BLaER1 (cell line): ENCODE results near the gene ZEB1.
A peak's percentile ranks its signal among the peaks of the same experiment; 100 is the strongest.

Experiments used
- H3K27ac ChIP-seq: shearing (Covaris generic); formaldehyde crosslinking; 2 replicates; pipeline ENCODE4 v1.8.1; 2022
- H3K27me3 ChIP-seq: shearing (Covaris generic); formaldehyde crosslinking; 2 replicates; pipeline ENCODE4 v1.8.1; 2022
- H3K36me3 ChIP-seq: shearing (Covaris generic); formaldehyde crosslinking; 2 replicates; pipeline ENCODE4 v1.8.1; 2022
- H3K4me1 ChIP-seq: shearing (Covaris generic); formaldehyde crosslinking; 2 replicates; pipeline ENCODE4 v1.8.1; 2022
- H3K4me2 ChIP-seq: shearing (Covaris generic); formaldehyde crosslinking; 2 replicates; pipeline ENCODE4 v1.8.1; 2022
- H3K4me3 ChIP-seq: shearing (Covaris generic); formaldehyde crosslinking; 2 replicates; pipeline ENCODE4 v1.8.1; 2022
- H3K9ac ChIP-seq: shearing (Covaris generic); formaldehyde crosslinking; 2 replicates; pipeline ENCODE4 v1.8.1; 2022
- H3K9me3 ChIP-seq: shearing (Covaris generic); formaldehyde crosslinking; 2 replicates; pipeline ENCODE4 v1.8.1; 2022
- H4K20me1 ChIP-seq: shearing (Covaris generic); formaldehyde crosslinking; 2 replicates; pipeline ENCODE4 v1.8.1; 2022
- Cebpa-rat ChIP-seq: shearing (Covaris generic); IDR thresholded peaks from 2 replicates; pipeline ENCODE4 v1.8.1; 2022

ZEB1 gene

GRCh38 chr10:31317652-31318381 is 1.2 kb upstream of the ZEB1 start:
- no peak overlapping the region; the same call in 1 of the 2 replicates for H3K9ac ChIP-seq
- peak overlapping the region; percentile 84 for H3K4me2 ChIP-seq
- no peaks in the 10 kb centered on the region for H3K36me3 ChIP-seq
- peaks cover 25% of the 10 kb centered on the region for H3K4me1 ChIP-seq
- H3K9me3 ChIP-seq, result no peaks in the 10 kb centered on the region
- H3K27me3 ChIP-seq, result peaks cover 50% of the 10 kb centered on the region
- no peak for TF ChIP-seq Cebpa-rat
- H4K20me1 ChIP-seq, result peaks cover 31% of the 10 kb centered on the region
- H3K4me3 ChIP-seq, result peak overlapping the region; percentile 89
- H3K27ac ChIP-seq, result no peak overlapping the region

- Histone ChIP-seq H3K4me1 (peaks cover 25% of the 10 kb centered on the region), H3K4me3 (peak overlapping the region; percentile 89)
Measured at GRCh38 chr10:31318382-31318853, 598 bp upstream of the ZEB1 start.

GRCh38 chr10:31319602-31320549 is 860 bp downstream of the ZEB1 start:
- peak overlapping the region; percentile 99 for H3K4me2 ChIP-seq
- H3K27ac ChIP-seq, result peak overlapping the region; percentile 46; the same call in 1 of the 2 replicates
- peak overlapping the region; percentile 89 for H3K4me3 ChIP-seq
- no peaks in the 10 kb centered on the region for H3K36me3 ChIP-seq
- H3K9ac ChIP-seq, result peak overlapping the region; percentile 80
- peaks cover 25% of the 10 kb centered on the region for H3K4me1 ChIP-seq
- TF ChIP-seq Cebpa-rat, result no peak
- peaks cover 49% of the 10 kb centered on the region for H4K20me1 ChIP-seq
- no peaks in the 10 kb centered on the region for H3K9me3 ChIP-seq
- H3K27me3 ChIP-seq, result peaks cover 50% of the 10 kb centered on the region

More at GRCh38 chr10:31318382-31318853, 598 bp upstream of the ZEB1 start:
- peak overlapping the region; percentile 84 for H3K4me2 ChIP-seq
- peak overlapping the region; percentile 78 for H3K9ac ChIP-seq
- no peaks in the 10 kb centered on the region for H3K9me3 ChIP-seq
- H3K27me3 ChIP-seq, result peaks cover 50% of the 10 kb centered on the region
- H4K20me1 ChIP-seq, result peaks cover 34% of the 10 kb centered on the region
- no peak for TF ChIP-seq Cebpa-rat
- H3K36me3 ChIP-seq, result no peaks in the 10 kb centered on the region
- H3K27ac ChIP-seq, result peak overlapping the region; percentile 68

DNA sequence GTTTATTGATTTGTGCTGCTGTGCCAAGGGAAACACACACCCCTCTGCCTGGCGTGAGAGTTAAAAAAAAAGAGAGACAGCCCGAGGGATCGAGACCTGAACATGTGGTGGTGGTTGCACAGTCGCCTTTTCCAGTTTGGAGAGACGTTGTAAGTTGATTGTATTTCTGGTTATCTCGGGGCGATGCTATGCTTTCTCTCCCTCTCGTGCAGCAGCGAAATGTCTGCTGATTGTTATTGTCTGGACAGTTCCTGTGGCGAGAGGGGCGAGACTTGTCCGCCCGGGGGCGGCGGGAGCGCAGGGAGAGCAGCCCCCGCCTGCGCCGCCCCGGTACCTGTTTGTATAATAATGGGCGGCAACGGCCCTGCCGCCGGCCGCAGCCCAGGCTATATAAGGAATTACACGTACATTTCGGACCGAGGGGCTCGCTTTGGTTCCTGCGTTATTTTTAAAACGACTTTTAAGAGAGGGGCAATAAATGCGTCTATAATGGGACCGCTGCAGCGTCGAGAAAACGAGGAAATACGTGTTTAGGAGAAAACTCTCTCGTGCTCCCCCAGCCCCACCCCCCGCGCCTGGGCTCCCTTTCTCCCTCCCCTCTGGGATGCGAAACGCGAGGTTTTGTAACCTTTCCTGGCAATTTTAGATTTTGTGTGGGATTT is 1.7 kb downstream of the ZEB1 start:
- H4K20me1 ChIP-seq, result peaks cover 56% of the 10 kb centered on the region
- no peak for TF ChIP-seq Cebpa-rat
- no peaks in the 10 kb centered on the region for H3K9me3 ChIP-seq
- H3K36me3 ChIP-seq, result no peaks in the 10 kb centered on the region
- no peak overlapping the region for H3K27ac ChIP-seq
- H3K9ac ChIP-seq, result peak overlapping the region; percentile 80
- peaks cover 21% of the 10 kb centered on the region for H3K4me1 ChIP-seq
- peak overlapping the region; percentile 99 for H3K4me2 ChIP-seq
- peak overlapping the region; percentile 89 for H3K4me3 ChIP-seq
- H3K27me3 ChIP-seq, result peaks cover 50% of the 10 kb centered on the region

DNA sequence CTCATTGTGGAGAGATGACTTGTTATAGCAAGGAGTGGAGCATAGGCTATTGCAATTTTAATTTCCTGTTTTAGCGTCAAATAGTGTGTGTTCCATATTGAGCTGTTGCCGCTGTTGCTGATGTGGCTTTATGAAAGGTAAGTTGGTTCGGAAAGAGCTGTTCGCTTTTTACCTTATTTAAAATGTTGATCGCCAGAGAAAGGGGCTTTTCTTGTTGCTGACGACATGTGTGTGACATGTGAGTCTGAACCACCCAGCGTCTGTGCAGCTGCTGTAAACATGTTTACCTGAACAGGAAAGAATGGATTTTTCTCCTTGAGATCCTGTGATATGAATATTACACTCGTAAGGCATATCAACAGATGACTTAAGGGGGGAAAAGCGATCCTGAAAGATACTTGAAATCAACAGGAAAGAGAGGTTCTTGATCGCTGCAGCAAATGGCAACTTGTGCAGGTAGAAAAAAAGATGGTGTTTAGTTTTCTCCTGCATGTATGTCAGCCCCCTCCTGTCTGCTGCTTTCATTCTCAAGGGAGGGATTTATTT is 2.5 kb downstream of the ZEB1 start:
- peaks cover 62% of the 10 kb centered on the region for H4K20me1 ChIP-seq
- H3K4me1 ChIP-seq, result peaks cover 21% of the 10 kb centered on the region
- H3K4me2 ChIP-seq, result peak overlapping the region; percentile 99
- no peak overlapping the region for H3K27ac ChIP-seq
- no peaks in the 10 kb centered on the region for H3K9me3 ChIP-seq
- no peaks in the 10 kb centered on the region for H3K36me3 ChIP-seq
- no peak for TF ChIP-seq Cebpa-rat
- peaks cover 50% of the 10 kb centered on the region for H3K27me3 ChIP-seq
- H3K9ac ChIP-seq, result no peak overlapping the region
- peak overlapping the region; percentile 89 for H3K4me3 ChIP-seq

DNA sequence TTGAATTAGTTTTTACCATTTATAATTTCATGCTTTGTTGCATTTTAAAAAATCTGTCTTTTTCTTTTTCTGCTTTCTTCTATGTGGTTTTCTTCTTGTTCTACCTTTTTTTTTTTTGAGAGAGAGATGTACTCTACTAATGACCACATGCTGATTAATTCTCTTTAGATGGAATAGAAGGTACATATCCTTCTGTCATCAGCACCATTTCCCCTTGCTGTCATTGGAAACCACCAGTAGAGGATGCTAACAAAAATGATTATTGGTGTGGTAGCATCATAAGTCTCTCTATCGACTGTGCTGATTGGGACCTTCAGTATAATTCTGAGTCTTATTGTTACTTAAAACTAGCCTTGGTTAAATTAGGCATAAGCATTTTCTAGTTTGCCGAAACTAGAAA is 3.6 kb downstream of the ZEB1 start:
- Histone ChIP-seq H3K9me3 (no peaks in the 10 kb centered on the region), H3K4me1 (peaks cover 21% of the 10 kb centered on the region), H3K4me2 (no peak overlapping the region), H4K20me1 (peaks cover 63% of the 10 kb centered on the region), H3K27ac (no peak overlapping the region), H3K36me3 (no peaks in the 10 kb centered on the region), H3K4me3 (no peak overlapping the region), H3K27me3 (peaks cover 50% of the 10 kb centered on the region), H3K9ac (no peak overlapping the region)
- TF ChIP-seq Cebpa-rat, result no peak

- Histone ChIP-seq H3K4me3 (no peak overlapping the region), H3K36me3 (no peaks in the 10 kb centered on the region), H3K4me2 (no peak overlapping the region), H3K27ac (no peak overlapping the region), H4K20me1 (no peaks in the 10 kb centered on the region), H3K4me1 (no peaks in the 10 kb centered on the region), H3K9me3 (no peaks in the 10 kb centered on the region), H3K9ac (no peak overlapping the region), H3K27me3 (no peaks in the 10 kb centered on the region)
- no peak for TF ChIP-seq Cebpa-rat
Measured at GRCh38 chr10:31340343-31340742, 21.3 kb downstream of the ZEB1 start.

DNA sequence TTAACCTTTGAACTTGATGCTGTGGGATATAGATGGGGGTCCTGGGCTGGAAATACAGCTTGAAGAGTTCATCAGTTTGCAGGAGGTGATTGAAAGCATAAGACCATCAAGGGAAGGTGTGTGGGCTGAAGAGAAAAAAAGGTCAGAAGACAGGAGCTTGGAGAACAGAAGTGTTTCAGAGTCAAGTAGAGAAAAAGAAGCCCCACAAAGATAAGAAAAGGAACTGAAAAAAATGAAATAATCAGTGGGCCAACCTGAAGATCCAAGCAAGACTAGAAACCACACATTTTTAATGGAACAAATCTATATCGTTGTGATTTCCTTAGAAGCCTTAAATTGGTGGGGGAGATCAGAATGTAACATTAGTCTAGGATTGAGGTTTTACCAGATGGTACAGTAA is 22.5 kb downstream of the ZEB1 start:
- Histone ChIP-seq H3K27ac (no peak overlapping the region), H3K4me1 (no peaks in the 10 kb centered on the region), H3K9ac (no peak overlapping the region), H3K4me3 (no peak overlapping the region), H4K20me1 (no peaks in the 10 kb centered on the region), H3K4me2 (no peak overlapping the region), H3K27me3 (no peaks in the 10 kb centered on the region), H3K36me3 (no peaks in the 10 kb centered on the region), H3K9me3 (no peaks in the 10 kb centered on the region)
- TF ChIP-seq Cebpa-rat, result no peak

DNA sequence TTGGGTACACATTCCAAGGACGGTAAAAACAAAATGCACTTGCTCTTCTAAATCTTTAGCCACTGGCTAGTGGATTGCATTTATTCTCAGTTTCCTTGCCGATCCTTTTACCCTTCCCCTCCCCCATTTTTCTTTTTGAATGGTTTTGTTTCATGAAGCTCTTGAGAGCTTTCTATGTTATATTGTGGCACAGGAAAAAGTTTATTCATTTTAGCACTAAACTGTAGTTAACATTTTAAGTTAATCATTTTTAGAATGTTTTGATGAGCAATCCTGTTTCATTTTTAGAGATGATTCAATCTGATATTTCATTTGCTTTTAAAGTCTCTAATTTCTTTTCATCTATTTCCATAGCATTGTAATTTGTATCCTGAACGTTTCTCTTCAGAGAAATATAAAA is 24.0 kb downstream of the ZEB1 start:
- H3K36me3 ChIP-seq, result no peaks in the 10 kb centered on the region
- no peak overlapping the region for H3K4me3 ChIP-seq
- no peaks in the 10 kb centered on the region for H3K27me3 ChIP-seq
- H3K9me3 ChIP-seq, result no peaks in the 10 kb centered on the region
- H4K20me1 ChIP-seq, result no peaks in the 10 kb centered on the region; the same call in 1 of the 2 replicates
- H3K4me1 ChIP-seq, result no peaks in the 10 kb centered on the region
- H3K4me2 ChIP-seq, result no peak overlapping the region
- H3K27ac ChIP-seq, result no peak overlapping the region
- no peak for TF ChIP-seq Cebpa-rat
- no peak overlapping the region for H3K9ac ChIP-seq
